Keratinocyte (primary cell): ENCODE measurements around the gene LRRC27.
"Not testable (repeated sequence)": the region's sequence is repeated elsewhere in the genome, so short reads cannot be mapped to it uniquely, and the experiment has no call there.

ENCODE experiments used
- EZH2 ChIP-seq: IDR thresholded peaks from one replicate; pipeline ENCODE4 v1.6.1; 2012; ENCODE audit warnings: inconsistent platforms, mild to moderate bottlenecking, low read length, moderate library complexity
- TF ChIP-seq, protein P1 (sequence below), 3 experiments: IDR thresholded peaks in 1 of 3; conservative IDR thresholded peaks in 1 of 3; optimal IDR thresholded peaks in 1 of 3; 2 replicates in 2 of 3; 3 replicates in 1 of 3; pipeline versions ENCODE3 to v1.5.1; 2011; ENCODE audit warnings: low read length in 3 of 3, mild to moderate bottlenecking in 3 of 3, moderate library complexity in 2 of 3, control low read depth in 1 of 3, inconsistent platforms in 1 of 3; ENCODE audit not compliant: insufficient read depth in 2 of 3; ENCODE audit errors: extremely low read depth in 1 of 3

DNA sequence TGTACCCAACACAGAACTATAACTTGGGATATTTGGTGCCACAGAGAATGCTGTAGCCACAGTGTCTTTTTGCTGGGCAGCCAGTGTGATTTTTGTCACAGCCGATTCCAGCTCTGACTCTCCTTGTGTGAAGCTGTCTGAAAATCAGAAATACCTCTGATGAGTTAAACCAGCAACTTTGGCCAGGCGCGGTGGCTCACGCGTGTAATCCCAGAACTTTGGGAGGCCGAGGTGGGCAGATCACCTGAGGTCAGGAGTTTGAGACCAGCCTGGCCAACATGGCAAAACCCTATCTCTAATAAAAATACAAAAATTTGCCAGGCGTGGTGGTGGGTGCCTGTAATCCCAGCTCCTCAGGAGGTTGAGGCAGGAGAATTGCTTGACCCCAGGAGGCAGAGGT is 5.9 kb downstream of the LRRC27 start:
- TF ChIP-seq EZH2: not testable (repeated sequence)
- TF ChIP-seq, protein P1, sequence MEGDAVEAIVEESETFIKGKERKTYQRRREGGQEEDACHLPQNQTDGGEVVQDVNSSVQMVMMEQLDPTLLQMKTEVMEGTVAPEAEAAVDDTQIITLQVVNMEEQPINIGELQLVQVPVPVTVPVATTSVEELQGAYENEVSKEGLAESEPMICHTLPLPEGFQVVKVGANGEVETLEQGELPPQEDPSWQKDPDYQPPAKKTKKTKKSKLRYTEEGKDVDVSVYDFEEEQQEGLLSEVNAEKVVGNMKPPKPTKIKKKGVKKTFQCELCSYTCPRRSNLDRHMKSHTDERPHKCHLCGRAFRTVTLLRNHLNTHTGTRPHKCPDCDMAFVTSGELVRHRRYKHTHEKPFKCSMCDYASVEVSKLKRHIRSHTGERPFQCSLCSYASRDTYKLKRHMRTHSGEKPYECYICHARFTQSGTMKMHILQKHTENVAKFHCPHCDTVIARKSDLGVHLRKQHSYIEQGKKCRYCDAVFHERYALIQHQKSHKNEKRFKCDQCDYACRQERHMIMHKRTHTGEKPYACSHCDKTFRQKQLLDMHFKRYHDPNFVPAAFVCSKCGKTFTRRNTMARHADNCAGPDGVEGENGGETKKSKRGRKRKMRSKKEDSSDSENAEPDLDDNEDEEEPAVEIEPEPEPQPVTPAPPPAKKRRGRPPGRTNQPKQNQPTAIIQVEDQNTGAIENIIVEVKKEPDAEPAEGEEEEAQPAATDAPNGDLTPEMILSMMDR (optimal IDR thresholded peaks at IDR 0.05 in 1 of 3, IDR thresholded peaks at IDR 0.05 in 1 of 3, conservative IDR thresholded peaks at IDR 0.05 in 1 of 3; ENCODE audit: extremely low read depth in 1 of 3, insufficient read depth in 2 of 3, low read length in 3 of 3): not testable (repeated sequence)
